ENCODE results near the gene SH3GL1.

GRCh38 chr19:4371247-4372164, 28.8 kb downstream of the SH3GL1 start:
- no peak for TF ChIP-seq CTCF (IDR thresholded peaks at IDR 0.05)
- no peak for TF ChIP-seq POLR2AphosphoS5 (IDR thresholded peaks at IDR 0.05; ENCODE audit: insufficient read depth in 1 of 2, low read depth in 1 of 2)
- no peak for TF ChIP-seq POLR2A (IDR thresholded peaks at IDR 0.05)
